ENCODE data around the gene CAND1. TPM values are rescaled to one million over a fixed set of nuclear protein-coding genes. Genes with fewer than 3 reads are reported as not detected.

CAND1 gene
- total RNA-seq, 1 experiment from 2014 or later, result 190 TPM

- ChIA-PET POLR2A (no interaction called here), CTCF (no interaction called here)
- no peak overlapping the region for H3K27ac ChIP-seq (ENCODE audit: low read length)
- H3K4me3 ChIP-seq (ENCODE audit: low read depth in 2 of 2, low read length in 2 of 2), result no peak overlapping the region
- in situ Hi-C loops (cut with HindIII; ENCODE audit: low pct_unique_long_range_greater_than_20kb, low sequenced_read_pairs), result no loop called here
- intact Hi-C loops (cut with micrococcal nuclease; ENCODE audit: unreplicated experiment), result no loop called here
- ATAC-seq, result no peak
- no peak for DNase-seq (ENCODE audit: low read depth, low spot score)
- no peaks in the 10 kb centered on the region for H3K36me3 ChIP-seq (ENCODE audit: control insufficient read depth, insufficient read depth, low read length)
- no peaks in the 10 kb centered on the region; the same call in 1 of the 2 replicates for H3K27me3 ChIP-seq (ENCODE audit: control insufficient read depth, insufficient read depth, low read length)
- no peaks in the 10 kb centered on the region for H3K4me1 ChIP-seq (ENCODE audit: control insufficient read depth, insufficient read depth, low read length)
- no peaks in the 10 kb centered on the region for H3K9me3 ChIP-seq (ENCODE audit: control insufficient read depth, insufficient read depth, low read depth, low read length)
- no TSS peak for BruUV-seq (replicated peaks)
- TF ChIP-seq POLR2AphosphoS5 (IDR thresholded peaks at IDR 0.05; ENCODE audit: low read depth, low read length) (no peak), REST (IDR thresholded peaks at IDR 0.05; ENCODE audit: insufficient read depth in 1 of 2, low read depth in 2 of 2, low read length in 1 of 2) (no peak), TCF7L2 (IDR thresholded peaks at IDR 0.05; ENCODE audit: low read depth, low read length) (no peak), CTCF (IDR thresholded peaks at IDR 0.05) (no peak), SIN3A (IDR thresholded peaks at IDR 0.05; ENCODE audit: borderline replicate concordance, insufficient read depth, low read depth, low read length) (no peak)
These were observed 31.9 kb upstream of the CAND1 start for GRCh38 chr12:67237231-67237630.

GRCh38 chr12:67239061-67239460 lies 30.1 kb upstream of the CAND1 start:
- no peaks in the 10 kb centered on the region for H3K9me3 ChIP-seq (ENCODE audit: control insufficient read depth, insufficient read depth, low read depth, low read length)
- H3K4me3 ChIP-seq (ENCODE audit: low read depth in 2 of 2, low read length in 2 of 2), result no peak overlapping the region
- intact Hi-C loops (cut with micrococcal nuclease; ENCODE audit: unreplicated experiment), result no loop called here
- no peak overlapping the region for H3K27ac ChIP-seq (ENCODE audit: low read length)
- in situ Hi-C loops (cut with HindIII; ENCODE audit: low pct_unique_long_range_greater_than_20kb, low sequenced_read_pairs), result no loop called here
- TF ChIP-seq CTCF (IDR thresholded peaks at IDR 0.05) (no peak), SIN3A (IDR thresholded peaks at IDR 0.05; ENCODE audit: borderline replicate concordance, insufficient read depth, low read depth, low read length) (no peak), POLR2AphosphoS5 (IDR thresholded peaks at IDR 0.05; ENCODE audit: low read depth, low read length) (no peak), REST (IDR thresholded peaks at IDR 0.05; ENCODE audit: insufficient read depth in 1 of 2, low read depth in 2 of 2, low read length in 1 of 2) (no peak), TCF7L2 (IDR thresholded peaks at IDR 0.05; ENCODE audit: low read depth, low read length) (no peak)
- DNase-seq (ENCODE audit: low read depth, low spot score) (no peak), ATAC-seq (no peak)
- no peaks in the 10 kb centered on the region for H3K36me3 ChIP-seq (ENCODE audit: control insufficient read depth, insufficient read depth, low read length)
- CTCF ChIA-PET, result no interaction called here
- no TSS peak for BruUV-seq (replicated peaks)
- POLR2A ChIA-PET, result no interaction called here
- no peaks in the 10 kb centered on the region; the same call in 1 of the 2 replicates for H3K27me3 ChIP-seq (ENCODE audit: control insufficient read depth, insufficient read depth, low read length)
- H3K4me1 ChIP-seq (ENCODE audit: control insufficient read depth, insufficient read depth, low read length), result no peaks in the 10 kb centered on the region
